HG02885 (cell line): Measurements from ENCODE around the gene MVB12B.

Source experiments
- ATAC-seq: cut with Tn5 transposase; IDR thresholded peaks from one replicate; pipeline ENCODE4 v1.9.1; 2021; ENCODE audit warnings: mild to moderate bottlenecking; ENCODE audit not compliant: unreplicated experiment, poor library complexity

The MVB12B gene

DNA sequence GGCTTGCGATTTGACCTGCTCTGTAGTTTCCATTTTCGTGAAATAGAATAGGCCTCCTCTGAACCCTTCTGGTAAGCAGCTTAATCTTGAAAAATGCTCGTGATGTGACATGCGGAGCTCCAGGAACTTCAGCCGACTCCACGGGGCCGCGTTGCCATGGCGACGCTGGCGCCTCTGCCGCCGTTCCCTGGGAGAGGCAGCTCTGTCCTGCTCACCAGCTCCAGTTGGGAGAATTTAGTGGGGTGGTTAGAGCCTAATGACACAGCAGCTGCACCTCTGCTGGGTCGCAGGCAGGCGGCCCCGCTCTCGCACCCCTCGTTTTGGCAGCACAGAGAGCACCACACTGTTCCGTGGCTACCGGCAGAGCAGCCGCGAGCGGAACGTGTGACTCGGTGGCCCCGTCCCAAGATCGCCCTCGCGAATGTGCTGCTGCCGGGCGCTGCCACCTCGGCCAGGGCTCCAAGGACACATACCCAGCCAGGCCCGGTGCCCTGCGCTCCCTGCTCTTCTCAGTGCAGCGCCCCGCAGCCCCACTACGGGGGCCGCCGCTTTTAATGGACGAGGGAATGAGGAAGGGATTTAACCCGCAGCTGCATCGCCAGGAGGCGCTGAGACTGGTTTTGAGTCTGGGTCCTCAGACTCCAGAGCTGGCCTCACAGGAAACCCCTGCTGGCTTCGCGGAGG, 155.9 kb downstream of the MVB12B start:
- no peak for ATAC-seq

DNA sequence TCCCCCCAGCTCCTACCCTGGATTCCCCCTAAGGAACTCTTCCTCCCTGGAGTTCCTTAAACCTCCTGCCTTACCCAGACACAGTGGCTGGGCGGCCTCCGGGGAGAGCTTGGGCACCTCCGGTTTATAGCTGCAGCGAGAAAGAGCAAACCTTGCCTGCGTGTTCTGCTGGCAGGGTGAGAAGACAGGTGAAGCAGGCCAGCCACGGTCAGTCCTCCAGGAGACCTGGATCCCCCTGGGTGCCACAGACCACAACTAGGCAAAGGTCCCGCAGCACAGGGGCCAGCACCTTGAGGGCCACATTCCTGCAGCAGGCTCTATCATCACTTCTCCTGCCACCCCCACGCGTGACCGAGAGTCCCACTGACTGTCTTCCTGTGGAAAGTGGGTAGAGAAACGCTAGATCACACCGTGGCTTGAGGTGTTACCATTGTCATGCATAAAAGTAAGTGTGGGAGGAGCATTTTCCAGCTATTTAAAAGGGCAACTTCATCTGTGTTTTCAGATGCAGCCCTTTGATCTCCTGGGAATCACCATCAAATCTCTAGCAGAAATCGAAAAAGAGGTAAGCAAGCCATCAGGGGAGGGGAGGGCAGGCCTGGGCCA, 156.9 kb downstream of the MVB12B start:
- no peak for ATAC-seq

DNA sequence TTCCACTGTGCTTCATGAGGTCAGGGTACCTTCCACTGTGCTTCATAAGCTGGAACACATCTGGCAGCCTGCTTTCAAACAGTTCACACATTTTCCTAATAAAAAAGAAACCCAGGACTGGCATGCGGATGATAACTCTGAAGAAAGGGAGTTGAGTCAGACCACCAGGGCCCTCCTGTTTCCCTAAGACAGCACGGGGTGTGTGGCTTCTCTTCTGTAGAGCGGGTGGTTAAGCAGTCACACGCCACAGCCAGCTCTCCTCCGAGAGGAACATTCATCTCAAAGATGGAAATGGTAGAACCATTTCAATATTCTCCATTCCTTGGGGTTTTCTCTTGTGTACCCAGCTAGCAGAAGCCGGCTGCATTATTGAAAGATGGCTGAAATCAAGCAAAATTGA, 159.0 kb downstream of the MVB12B start:
- ATAC-seq: no peak

DNA sequence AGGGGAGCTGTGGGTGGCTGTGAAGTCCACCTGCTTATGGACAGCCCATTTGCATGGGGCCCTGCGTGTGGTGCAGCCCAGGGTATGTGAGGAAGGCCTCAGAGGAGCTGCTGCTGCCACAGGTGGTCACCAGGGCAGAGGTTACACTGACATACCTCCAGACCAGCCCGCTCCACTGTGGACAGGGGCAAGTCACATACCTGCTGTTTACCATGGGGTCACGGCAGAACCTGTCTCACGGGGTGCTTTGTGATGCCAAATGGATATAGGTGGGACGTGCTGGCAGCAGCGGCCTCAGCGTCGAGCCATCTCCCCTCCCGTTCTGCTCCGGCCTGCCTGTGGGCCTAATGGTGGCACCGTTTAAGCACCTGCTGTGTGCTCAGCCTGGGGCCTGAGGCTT, 159.6 kb downstream of the MVB12B start:
- no peak for ATAC-seq

DNA sequence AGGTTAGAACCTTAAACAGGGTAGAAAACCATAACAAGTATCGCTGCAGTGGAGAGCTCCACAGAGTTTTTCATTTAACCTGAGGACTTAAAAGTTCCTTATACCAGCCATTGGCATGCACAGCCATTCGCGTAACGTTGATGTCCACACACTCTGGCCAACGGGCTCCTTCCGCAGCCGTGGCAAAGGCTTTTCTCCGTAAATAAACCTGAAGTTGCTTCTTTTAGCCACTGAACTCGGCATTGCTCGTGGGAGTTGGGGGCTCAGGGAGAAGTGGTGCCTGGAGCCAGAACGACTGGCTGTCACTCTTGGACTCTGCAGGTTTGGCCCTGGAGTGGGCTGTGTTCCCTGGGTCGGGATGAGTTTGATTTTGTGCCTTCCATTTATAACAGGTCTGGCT, 161.2 kb downstream of the MVB12B start:
- ATAC-seq: no peak

DNA sequence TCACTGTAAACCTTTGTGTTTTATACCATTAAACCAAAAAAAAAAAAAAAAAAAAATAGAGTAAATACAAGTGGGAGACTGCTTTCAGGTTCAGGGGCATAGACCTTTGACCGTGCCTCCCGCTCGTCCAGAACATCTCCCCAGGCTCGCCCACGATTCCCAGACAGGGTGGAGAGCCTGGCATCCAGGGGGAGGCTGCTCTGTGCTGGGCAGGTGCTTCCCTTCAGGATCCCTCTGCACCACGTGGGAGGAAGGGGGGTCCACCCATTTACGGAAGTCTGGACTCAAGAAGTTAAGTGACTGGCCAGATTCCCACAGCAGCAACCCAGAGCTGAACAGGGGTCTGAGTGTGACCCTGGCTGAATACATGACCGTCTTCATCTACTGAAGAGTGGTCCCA, 161.7 kb downstream of the MVB12B start:
- no peak for ATAC-seq

DNA sequence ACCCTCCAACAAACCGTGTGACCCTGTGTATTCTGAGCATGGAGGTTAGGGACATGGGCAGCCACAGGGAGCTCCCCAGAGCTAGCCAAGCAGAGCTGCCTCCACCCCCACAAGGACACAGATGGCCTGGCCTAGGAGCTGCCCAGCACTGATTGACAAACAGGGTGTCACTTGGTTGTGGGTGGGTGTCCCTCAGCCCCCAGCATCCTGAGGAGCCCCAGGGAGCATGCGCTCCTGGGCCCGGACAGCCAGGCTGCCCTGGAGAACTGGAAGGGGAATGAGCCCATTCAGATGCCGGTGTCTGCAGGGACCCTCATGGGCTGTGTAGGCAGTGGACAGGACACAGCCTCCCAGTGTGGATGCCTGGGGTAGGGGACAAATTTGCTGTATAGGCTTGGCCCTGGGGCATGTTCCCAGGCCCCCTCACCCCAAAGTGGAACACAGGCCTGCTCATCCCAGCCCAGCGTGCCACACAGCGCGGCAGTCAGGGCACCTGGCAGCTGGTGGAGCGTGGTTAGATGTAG, 162.3 kb downstream of the MVB12B start:
- ATAC-seq: no peak

DNA sequence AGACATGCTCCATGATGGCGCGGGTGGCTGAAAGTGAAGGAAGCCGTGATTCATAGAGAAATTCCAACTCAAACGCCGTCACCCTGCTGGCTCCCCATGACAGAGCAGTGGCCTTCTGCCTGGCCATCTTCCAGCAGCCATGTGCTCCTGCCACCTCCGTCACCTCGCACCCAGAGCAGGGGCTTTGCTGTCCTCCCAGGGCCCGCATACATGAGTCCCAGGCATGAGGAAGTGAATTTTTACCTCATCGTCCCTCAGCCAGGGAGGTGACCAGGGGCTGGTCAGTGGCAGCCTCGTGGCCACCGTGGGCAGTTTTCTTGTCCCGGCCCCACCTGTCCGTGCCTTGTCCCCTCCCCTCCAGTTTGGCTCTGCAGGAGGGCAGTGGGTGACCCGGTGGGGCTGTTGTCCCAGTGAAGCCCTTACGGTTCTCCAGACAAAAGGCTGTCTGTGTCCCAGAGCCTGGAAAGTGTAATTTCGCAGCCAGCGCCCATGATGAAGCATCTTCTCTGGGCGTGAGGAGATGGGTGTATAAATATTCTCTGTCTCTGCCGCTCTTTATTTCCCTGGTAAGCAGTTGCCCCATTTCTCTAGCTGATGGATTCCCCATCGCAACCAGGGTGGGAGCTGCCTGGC, 163.1 kb downstream of the MVB12B start:
- no peak for ATAC-seq

DNA sequence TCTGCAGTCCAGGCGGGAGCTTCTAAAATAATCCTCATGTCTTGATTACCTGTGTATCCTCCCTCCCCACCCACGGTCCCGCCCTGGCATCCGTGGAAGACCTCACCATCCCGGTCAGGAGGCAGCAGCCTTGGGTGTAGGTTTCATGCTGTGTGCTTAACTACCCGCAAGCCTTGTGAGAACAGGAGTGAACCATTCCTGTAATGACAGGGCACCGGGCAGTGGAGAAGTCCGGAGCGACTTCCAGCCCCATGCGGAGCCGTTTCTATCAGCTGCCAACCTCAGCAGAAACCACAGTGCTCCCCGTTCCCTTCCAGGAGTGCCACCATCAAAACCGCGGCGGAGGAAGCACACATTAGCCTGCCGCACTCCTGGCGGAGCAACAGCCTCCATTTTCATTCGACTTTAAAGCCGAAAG, 163.6 kb downstream of the MVB12B start:
- ATAC-seq: no peak

DNA sequence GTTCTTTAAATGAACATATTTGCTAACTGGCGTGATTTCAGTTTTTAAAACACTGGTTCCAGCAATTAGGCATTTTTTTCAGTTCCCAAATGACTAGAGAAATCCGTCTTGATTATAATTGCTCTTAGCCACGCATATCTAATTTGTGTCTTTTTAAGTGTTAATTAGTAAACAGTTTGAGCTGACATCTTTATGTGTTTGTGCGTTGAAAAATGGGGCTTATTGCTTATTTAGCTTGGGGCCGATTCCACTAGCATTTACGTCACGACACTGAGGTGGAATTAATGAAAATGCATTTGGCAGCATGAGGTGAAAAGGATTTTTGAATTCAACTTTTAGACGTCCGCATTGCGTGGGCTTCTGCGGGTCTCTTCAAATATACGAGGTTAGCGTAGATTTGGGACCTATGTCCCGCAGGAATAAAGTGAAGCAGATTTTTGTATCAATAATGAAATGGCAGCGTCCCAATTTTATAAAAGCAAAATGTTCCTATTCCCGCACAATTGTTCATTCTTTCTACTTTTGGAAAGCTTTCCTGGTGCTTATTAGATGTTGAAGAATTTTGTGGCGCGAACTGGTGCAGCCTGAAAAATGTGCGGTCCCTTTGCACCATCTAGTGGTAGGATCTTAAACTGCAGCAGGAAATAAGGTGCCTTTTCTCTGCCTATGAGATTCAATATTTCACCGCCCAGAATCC, 164.4 kb downstream of the MVB12B start:
- no peak for ATAC-seq

DNA sequence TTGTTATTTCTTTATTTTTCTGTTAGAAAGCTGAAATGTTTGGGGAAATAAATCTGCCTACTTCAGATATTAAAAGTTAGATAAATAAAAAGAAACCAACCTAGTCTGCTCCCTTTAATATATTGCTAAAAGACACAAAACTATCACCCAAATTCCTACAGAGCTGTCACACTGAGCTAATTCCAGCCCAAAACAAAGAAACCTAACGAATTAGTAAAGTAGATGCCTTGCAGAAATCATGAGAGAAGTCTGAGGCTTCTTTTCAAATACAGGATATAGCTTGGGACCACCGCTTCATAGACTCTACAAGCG, 164.9 kb downstream of the MVB12B start:
- no peak for ATAC-seq

DNA sequence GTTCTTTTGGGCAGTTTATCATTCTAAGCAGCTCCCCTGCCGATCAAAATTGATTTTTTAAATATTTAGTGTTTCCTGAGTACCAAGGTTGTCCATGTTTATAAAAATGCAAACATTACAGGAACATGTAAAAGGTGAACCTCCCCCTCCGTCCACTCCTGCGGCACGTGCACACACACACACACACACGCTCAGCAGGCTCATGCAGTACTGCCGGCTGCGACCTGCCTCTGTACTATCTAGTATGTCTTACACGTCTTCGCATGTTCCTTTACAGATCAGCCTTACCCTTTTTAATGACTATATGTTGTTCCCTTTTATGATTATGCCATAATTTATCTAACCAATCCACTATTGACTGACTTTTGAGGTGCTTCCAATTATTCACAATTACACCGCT, 165.3 kb downstream of the MVB12B start:
- no peak for ATAC-seq

DNA sequence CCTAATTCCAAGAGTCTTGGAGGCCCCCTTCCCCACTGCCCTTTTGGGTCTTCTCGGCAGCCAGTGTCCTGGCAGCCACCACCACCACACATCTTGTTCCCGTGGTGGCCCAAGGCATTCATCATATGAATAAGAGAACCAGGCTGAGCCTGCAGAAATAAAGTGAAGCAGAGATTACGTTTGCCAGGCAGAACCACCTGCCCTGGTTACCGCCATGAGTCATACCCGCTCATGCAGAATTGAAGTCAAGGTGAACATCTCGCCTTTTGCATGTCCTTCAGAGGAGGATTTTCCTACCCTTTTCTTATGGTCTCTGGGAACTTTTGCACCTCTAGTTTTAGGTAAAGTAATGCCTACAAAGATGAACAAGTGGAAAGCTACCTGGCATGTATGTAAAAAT, 167.6 kb downstream of the MVB12B start:
- ATAC-seq: no peak

DNA sequence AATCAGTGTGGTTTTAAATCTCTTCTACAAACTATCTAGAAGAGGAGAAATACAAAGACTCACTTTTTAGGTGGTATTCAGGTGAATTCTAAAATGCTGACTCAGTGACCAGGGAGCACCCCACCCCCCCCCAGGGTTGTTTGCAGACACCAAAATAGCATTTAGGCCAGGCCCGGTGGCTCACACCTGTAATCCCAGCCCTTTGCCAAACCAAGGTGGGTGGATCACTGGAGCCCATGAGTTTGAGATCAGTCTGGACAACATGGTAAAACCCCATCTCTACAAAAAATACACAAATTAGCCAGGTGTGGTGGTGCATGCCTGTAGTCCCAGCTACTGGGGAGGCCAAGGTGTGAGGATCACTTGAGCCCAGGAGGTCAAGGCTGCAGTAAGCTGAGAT, 168.1 kb downstream of the MVB12B start:
- ATAC-seq: no peak

DNA sequence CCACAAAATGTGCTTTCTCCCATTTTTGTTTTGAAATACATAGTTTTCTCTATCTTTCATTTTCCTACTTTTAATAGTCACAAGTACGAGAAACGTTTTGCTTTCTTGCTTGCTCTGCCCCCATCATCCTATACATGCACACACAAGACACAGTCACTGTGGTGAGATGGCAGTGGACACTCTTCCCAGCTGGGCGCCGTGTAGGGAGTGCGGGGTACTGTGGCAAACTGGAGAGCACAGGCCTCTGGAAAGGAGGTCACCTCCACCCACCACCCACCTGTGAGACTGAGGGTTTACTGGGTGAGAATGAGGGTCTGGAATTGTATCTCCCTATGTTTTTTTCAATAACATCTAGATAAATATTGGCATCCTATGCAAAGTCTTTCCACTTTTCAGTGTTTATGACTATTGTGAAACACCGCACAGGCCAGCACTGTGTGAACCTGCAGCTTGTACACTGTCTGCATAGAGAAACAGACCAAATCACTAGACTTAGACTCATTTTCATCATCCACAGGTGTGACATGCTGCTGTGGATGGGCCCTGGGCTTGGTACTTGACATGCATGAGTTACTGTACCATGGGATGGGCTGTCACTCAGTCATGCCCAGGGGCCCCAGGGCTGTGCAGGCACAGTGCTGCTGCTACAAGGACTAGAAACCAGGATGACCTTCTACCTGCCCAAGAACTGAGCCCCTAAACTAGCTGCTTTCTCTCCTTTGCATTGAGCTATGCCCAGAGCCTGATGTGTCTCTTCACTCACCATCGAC, 169.0 kb downstream of the MVB12B start:
- ATAC-seq: no peak

DNA sequence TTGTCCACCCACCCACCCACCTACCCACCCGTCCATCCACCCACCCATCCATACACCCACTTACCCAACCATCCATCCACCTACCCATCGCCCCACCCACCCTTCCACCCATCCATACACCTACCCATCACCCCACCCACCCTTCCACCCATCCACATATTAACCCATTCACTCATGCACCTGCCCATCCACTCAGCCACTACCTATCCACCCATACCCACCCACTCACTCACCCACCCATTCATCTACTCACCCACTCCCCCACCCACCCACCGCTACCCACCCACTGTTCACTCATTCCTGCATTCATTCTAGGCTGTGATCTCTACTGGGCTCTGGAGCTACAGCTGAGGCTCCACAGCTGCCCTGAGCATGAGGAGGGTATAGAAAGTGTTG, 169.6 kb downstream of the MVB12B start:
- no peak for ATAC-seq

DNA sequence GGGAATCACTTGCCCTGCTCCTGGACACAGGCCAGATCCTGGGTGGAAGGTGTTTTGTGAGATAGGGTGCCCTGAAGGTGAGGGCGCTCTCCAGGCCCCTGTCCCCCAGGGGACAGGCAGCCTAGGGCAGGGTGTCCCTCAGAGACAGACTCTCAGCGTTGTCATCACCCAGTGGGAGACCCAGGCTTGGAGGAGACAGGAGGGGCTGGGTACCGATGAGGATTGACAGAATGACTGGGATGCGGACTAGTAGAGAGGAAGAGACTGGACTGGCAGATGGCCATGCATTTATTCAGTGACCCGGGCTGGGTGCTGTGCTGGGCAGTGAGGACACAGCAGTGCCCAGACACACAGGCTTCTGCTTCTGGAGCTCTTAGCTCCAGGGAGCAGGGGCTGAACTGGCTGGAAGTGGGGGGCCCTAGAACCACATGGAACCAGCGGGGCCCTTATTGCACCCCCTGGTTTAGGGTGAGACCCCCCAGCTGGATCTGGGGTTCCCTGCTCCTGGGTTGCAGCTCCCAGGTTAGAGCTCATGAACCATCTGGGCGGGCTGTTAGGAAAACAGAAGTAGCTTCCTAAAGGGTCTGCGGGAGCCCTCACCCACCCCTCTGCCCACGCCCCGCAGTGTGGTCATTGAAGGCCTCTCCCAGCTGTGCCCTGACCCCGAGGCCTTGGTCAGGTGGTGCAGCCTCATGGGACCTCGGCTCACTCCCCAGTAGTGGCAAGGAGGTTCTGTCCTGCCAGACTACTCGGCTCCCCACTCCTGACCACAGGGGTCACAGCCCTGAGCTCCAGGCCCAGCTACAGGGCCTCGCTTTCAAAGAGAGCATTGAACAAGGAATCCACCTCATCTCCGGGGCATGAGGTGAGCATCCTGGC, 170.4 kb downstream of the MVB12B start:
- no peak for ATAC-seq

DNA sequence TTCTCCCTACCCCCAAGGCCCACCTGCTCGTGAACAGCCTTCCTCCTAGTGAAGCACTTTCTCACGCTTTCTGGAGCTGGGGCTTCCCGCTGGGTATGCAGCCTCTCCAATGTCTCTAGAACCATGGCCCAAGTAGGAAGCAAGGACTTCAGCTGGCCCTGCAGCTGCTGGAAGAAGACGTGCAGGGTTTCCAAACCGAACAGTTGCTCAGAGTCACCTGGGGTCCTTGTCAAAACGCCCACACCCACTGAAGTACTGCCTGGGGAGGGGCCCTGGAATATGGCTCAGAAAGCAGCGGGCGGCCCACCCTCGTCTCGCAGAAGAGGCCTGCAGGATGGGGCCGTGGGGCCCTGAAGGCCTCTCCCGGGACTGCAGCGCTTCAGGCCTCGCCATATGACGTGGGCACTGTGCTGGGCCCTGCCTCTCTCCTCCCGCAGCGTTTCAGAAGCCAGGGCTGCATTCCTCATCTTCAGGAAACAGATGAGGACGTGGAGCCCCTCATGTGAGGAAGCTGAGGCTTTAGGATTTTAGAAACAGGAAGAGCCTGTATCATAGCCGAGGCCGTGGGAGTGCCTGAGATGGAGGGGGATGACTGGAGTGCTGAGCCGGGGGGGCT, 171.1 kb downstream of the MVB12B start:
- ATAC-seq: no peak

DNA sequence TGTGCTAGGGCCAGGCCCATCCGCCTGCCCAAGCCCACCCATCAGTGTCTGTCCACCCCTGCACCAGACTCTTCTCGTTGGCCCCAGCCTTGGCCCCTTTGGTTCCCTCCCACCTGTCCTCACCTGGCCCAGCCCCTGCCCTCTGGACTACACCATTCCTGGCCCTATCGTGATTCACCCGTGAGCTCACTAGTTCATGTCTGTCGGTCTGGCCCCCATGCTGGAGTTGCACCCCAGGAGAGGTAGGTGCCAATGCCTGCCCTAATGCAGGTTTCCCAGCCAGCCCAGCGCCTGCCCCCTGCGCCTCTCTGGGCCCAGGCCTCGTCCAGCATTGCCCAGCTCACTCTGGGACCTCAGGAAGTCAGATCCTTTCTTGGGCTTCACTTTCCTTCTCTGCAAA, 171.7 kb downstream of the MVB12B start:
- no peak for ATAC-seq
